Measurements from ENCODE around the gene CDC14A.

The CDC14A gene

DNA sequence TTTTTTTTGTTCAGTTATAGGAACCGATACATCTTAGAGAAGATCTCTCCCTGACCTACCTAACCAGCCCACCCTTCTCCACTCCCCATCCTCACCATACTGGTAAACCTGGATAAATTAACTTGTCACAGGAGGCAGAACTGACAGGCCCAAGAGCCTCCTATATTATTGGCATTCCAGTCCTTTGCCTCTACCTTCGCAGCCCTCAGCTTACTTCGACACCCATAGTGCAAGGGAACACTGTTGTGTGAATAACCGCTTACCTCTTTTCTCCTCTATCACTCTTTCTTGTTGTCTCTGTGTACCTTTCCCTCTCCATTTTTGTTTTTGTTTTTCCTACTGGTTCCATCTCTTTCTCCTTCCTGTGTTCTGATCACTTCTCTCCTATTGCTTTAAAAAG is 58.7 kb downstream of the CDC14A start:
- no peak for DNase-seq

DNA sequence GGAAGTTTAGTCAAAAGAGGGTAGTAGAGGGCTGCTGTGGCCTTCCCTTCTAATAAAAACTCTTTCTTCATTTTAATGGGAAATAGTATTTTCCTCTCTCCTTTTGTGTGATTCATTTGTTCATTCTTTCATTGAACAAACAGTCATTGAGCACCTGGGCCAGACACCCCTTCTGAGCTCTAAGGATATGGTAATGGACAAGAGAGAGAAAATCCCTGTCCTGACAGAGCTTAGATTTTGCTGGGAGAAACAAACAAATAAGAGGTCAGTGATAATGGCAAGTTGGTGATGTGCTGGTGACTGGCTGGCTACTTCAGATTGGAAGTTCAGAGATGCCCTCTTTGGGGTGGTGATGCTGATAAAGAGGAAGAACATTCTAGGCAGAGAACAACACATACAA is 59.3 kb downstream of the CDC14A start:
- no peak for DNase-seq

- no peak for DNase-seq
These were observed 60.7 kb downstream of the CDC14A start for GRCh38 chr1:100413035-100413434.

GRCh38 chr1:100414693-100415497 is 62.6 kb downstream of the CDC14A start:
- no peak for DNase-seq

DNA sequence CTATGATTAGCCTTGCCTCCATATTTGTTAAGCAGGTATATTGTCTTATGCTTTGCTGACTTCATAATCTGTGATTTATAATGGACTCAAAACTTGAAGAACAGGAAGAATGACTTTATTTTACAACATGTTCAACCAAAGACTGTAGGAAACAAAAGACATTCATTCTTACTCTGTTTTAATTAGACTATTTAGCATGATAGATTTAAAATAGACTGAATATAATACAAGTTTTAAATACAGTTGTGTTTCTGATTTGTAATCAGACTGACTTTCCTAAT is 63.1 kb downstream of the CDC14A start:
- no peak for DNase-seq

DNA sequence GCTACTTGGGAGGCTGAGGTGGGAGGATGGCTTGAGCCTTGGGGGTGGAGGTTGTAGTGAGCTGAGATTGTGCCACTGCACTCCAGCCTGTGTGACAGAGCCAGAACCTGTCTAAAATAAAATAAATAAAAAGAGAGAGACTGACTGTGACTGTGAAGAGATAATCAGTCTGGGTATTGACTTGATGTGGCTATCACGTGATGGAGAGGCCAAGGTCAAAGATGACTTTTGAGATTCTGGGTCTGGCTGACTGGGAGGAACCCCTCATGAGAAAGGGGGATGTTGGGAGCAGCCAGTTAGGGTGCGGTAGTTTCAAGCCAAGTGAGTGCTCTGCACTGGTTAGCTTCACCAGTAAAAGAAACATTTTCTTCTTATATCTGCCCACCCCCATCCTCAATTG is 66.8 kb downstream of the CDC14A start:
- no peak for DNase-seq

- DNase-seq, result no peak
These were observed 69.8 kb downstream of the CDC14A start for GRCh38 chr1:100422065-100422464.

DNA sequence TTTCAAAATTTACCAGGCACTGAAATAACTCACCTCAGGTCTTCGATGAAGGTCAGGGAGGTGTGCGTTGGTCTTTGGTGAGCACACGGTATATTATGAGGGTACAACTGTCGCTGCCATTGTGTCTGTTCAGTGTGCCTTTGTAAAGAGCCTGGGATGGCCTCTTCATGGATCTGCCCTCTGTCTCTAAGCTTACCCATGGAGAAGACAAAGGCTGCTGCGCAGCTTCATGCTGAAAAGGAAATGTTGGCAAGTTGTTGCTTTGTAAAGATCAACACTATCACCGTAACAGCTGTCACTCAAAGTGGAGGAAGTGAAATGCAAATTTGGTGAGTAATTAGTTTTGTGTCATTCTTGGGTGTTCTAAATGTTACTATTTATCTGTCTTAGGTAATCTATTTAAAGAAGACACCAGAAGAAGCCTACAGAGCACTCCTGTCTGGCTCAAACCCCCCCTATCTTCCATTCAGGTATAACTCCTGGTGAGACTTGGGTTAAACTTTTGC is 71.6 kb downstream of the CDC14A start:
- DNase-seq, result no peak

DNA sequence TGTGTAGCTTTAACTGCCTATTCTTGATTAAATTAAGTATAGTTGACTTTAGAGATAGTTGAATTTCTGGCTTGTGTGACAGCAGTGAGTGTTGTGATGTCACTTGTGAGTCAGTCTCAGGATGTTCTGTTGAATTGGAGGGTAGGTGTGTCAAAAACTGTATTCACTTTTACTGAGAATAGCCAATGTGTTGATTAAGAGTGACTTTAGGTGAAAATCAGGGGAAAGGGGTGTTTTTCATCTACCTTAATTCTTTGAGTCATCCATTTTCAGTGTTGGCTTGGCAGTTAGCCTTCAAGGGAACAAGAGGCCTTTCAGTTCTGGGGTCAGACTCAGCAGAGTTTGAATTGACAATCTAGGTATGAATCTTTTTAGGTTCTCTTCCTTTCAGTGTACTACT is 75.9 kb downstream of the CDC14A start:
- no peak for DNase-seq

- DNase-seq, result no peak
These were observed 78.0 kb downstream of the CDC14A start for GRCh38 chr1:100430325-100430756.

DNA sequence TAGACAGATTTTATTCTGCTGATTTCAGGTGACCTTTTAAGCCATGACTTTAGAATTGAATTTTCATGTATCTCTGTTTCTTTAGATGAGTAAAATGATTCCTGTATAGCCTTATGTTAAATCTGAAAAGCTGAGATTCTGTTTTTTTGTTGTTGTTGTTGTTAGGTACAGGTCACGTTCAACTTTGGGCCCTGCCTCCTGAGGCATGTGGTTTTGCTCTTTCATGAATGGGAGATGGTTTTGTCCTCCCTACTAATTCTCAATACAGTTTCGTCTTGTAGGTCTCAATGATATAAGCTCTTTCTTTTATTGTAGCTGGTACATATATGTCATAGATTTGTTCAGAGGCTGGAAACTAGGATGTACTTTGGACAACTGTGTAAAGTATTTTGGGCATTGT is 79.6 kb downstream of the CDC14A start:
- DNase-seq, result no peak

DNA sequence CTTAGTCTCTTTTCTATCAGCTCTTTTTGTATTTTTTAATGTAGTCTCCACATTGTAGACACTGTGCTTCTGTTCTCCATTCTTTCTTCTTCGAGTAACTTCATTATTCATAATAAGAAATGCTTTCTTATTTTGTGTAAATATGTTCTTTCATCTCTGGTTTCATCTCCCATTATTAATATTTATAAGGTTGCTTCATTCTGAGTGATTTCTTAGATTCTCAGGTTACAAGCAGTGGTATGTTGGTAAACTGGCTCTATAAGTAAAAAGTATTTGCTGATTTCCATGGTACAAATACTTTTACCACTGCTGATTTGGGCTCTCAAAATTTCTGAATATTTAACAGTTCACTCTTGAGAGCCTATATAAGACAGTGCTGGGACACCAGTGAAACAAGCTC is 81.3 kb downstream of the CDC14A start:
- no peak for DNase-seq

GRCh38 chr1:100434831-100435230 is 82.5 kb downstream of the CDC14A start:
- no peak for DNase-seq

DNA sequence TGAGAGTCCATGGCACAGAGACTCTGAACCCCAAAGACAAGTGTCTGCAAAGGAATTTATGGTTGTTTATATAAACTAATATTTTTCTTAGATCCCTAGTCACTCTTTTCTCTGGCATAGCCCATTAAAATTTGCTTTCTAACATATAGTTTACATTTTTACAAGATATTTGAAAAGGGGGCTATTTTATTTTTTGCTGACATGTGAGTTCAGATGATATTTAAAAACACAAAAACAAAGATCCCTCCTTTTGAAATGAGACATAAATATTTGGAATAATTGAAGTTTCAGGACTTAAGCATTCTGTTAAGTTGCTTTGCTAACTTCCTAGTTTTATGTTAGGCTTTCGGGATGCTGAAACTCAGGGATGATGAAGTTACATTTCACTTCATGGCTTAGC is 86.1 kb downstream of the CDC14A start:
- no peak for DNase-seq

DNA sequence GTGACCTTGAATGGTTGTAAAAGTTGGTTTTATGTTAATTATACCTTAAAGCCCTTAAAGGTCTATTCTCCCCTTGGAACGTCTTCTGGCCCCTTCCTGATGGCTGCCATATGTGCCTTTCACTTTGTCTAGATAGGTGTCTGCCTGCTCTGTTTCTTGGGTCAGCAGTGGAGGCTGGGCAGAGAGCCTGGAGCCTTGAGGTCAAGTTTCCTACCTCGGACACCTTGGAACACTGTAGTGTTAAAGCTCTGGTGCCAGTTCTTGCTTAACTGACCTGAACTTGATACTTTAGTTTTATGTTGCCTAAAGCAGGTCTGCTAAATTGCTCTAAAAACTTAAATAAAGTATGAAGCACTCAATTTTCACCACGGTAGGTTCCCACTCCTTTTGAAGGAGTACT is 86.5 kb downstream of the CDC14A start:
- no peak for DNase-seq

DNA sequence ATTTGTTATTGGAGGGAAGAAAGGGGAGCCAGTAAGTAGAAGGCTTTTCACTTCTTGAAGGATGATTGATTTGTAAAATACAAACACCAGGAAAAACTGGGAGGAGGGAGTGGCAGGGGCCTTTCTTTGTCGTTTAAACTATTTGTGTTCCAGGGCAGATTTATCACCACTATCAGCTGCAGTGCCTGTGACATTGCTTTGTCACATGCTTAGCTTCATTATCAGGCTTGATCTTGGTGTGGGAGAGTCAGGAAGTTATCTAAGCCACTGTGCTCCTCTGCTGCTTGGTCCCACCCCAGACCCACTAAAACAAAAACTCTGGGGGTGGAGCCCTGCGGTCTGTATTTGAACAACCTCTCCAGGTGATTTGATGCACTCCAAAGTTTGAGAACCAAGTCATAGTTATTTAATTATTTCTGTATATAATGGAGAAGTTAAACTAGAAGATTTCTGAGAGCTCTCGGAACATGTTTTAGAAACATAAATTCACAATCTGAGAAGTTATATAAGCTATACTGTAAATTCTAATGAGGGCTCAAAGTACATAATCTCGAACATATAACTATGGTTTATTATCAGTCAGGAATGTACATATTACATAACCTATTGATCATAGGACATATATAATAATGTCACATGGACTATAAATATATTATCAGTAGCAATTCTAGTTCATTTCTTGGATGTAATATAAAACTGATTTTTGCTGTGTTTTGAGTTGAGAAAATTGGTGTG is 87.9 kb downstream of the CDC14A start:
- no peak for DNase-seq

GRCh38 chr1:100441146-100441545 is 88.8 kb downstream of the CDC14A start:
- DNase-seq, result no peak

- DNase-seq, result no peak
These were observed 89.3 kb downstream of the CDC14A start for GRCh38 chr1:100441651-100442050.

DNA sequence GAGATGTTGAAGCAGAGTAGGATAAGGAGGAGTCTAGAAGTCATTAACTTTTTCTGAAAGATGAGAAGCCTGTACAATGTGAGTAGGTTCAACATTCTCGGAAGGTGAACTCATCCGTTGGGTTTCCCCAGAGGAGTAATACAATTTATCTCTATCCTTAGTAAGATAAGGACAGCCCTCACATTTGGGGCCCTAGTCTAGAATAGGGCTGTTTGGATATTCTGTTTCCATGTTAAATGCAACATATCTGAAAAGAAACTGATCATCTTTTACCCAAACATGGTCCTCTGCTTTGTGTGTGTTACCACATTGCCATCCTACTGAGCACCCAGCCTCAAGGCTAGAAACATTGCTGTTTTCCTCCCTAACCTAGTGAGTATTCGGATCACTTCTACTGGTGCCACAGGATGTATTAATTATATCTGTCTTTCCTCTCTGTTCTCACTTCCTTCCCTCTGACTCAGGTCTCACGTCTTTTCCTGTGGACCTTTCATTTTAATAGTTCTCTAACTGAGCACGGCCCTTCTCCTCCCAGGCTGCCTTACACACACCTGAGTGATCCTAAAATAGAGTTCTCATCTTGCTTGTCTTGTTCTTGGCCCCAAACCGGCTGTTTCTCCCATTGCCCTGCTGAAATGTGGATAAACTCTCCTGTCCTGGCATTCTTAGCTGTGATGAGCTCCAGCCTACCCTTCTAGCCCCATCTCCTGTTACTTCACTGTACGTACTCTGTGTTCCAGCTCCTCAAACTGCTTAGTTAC is 91.7 kb downstream of the CDC14A start:
- no peak for DNase-seq

GRCh38 chr1:100445565-100445964 is 93.3 kb downstream of the CDC14A start:
- no peak for DNase-seq

DNA sequence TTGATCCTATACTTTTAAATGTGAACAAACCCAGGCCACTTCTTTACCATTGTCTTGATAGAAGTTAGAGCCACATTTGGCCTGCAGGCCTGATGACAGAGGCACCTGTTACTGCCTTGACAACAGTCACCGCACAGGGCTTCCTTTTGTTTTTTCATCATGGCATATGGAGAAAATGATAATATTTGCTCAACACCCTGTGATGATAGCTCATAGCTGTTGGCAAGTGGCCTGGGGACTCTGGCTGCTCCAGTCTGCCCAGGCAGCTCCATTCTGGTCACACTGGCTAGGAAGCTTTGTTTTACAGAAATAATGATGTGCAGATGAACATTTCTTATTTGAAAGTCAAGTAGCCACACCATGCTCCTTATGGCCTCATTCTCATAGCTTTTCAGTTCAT is 96.1 kb downstream of the CDC14A start:
- DNase-seq, result peak; percentile 94

DNA sequence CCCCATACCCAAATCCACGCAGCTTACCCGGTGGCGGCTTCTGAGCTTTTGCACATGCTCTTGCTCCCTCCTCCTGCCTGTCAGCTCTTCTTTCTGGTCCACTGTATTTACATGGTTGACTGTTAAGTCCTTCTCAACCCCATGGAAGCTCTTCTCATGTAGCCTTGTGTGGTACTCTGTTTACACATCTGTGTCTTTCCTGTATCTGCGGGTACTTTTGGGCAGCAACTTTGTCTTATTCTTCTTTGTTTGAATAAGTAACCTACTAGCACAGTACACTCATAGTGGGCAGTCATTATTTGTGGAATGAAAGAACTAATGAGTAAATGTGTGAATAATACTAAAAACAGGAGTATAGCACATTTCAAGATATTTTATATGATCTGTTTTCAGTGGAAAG is 97.2 kb downstream of the CDC14A start:
- DNase-seq, result no peak

GRCh38 chr1:100452641-100453040 is 100.3 kb downstream of the CDC14A start:
- DNase-seq, result peak; percentile 57
